Upper lobe of right lung (tissue), 1 donor: ENCODE data around the gene ITCH. TPM values are rescaled to one million over a fixed set of nuclear protein-coding genes. Genes with fewer than 3 reads are reported as not detected.
"Not testable (repeated sequence)": the region's sequence is repeated elsewhere in the genome, so short reads cannot be mapped to it uniquely, and the experiment has no call there.

Experiments used
- ATAC-seq: fragments of 200-7000 bp; cut with Tn5 transposase; one replicate; pipeline ENCODE4 v1.9.1; 2020; ENCODE audit warnings: mild to moderate bottlenecking, moderate library complexity
- DNase-seq: peaks from one replicate; pipeline ENCODE4 v3.0.0-alpha.2; 2020
- H3K27ac ChIP-seq: fragments of 200-600 bp; one replicate; pipeline ENCODE4 v1.8.0; 2022
- H3K27me3 ChIP-seq: fragments of 200-600 bp; one replicate; pipeline ENCODE4 v1.8.0; 2022; ENCODE audit warnings: mild to moderate bottlenecking
- H3K36me3 ChIP-seq: fragments of 200-600 bp; one replicate; pipeline ENCODE4 v1.8.0; 2022
- H3K4me1 ChIP-seq: fragments of 200-600 bp; one replicate; pipeline ENCODE4 v1.8.0; 2022
- H3K4me3 ChIP-seq: fragments of 200-600 bp; one replicate; pipeline ENCODE4 v1.8.0; 2022; ENCODE audit warnings: mild to moderate bottlenecking
- H3K9me3 ChIP-seq: fragments of 200-600 bp; one replicate; pipeline ENCODE4 v1.8.0; 2022
- intact Hi-C: fragments of 100-400 bp; cut with DNase I; formaldehyde crosslinking; loops from one replicate; pipeline ENCODE4 v1.11.0; 2022
- total RNA-seq: library from RNA; stranded (reverse); fragmentation: NEBNext Ultra II Directional; extraction: Animal tissue kit (Norgen Biotek cat#: 25700); gene quantifications from one replicate; pipeline ENCODE4 v1.2.1, GENCODE V29; 2021
- TF ChIP-seq, protein P1 (sequence below): fragments of 200-600 bp; IDR thresholded peaks from one replicate; pipeline ENCODE4 v1.8.0; 2022; ENCODE audit warnings: antibody characterized with exemption
- donor health status: DM: no; HTN: yes; CAD: no; lungs with severe emphysema.

The ITCH gene
- total RNA-seq, 1 donor from 2014 or later, result 65.6 TPM

DNA sequence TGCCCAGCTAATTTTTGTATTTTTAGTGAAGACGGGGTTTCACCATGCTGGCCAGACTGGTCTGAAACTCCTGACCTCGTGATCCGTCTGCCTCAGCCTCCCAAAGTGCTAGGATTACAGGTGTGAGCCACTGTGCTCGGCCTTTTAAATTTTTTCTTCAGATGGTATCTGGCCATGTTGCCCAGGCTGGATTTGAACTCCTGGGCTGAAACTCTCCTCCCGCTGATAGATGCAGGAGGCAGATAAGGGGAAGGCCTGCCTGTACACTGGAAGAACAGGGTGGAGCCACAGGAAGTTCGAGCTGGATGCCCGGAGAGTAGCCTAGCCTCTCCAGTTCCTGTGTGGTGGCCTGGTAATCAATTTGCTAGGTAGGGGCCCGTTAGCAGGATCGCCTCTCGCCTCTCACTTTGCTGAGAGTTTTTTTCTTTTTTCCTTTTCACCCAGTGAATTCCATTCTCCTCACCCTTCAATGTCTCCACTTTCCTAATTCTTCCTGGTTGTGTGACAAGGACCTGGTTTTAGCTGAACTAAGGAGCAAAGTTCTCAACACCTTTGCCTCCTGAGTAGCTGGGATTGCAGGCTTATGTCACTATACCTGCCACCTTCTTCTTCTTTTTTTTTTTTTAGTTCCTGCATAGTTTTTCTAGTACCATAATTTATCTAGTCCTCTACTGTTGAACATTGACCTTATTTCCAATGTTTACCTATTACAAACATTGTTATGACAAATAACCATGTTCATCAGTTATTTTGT lies 19.4 kb upstream of the ITCH start:
- H3K4me3 ChIP-seq, result no peak overlapping the region
- no peak overlapping the region for H3K27ac ChIP-seq
- ATAC-seq, result no peak
- H3K4me1 ChIP-seq, result no peaks in the 10 kb centered on the region
- no peaks in the 10 kb centered on the region for H3K27me3 ChIP-seq
- intact Hi-C loops, result no loop called here
- H3K9me3 ChIP-seq, result no peaks in the 10 kb centered on the region
- no peaks in the 10 kb centered on the region for H3K36me3 ChIP-seq
- TF ChIP-seq, protein P1, sequence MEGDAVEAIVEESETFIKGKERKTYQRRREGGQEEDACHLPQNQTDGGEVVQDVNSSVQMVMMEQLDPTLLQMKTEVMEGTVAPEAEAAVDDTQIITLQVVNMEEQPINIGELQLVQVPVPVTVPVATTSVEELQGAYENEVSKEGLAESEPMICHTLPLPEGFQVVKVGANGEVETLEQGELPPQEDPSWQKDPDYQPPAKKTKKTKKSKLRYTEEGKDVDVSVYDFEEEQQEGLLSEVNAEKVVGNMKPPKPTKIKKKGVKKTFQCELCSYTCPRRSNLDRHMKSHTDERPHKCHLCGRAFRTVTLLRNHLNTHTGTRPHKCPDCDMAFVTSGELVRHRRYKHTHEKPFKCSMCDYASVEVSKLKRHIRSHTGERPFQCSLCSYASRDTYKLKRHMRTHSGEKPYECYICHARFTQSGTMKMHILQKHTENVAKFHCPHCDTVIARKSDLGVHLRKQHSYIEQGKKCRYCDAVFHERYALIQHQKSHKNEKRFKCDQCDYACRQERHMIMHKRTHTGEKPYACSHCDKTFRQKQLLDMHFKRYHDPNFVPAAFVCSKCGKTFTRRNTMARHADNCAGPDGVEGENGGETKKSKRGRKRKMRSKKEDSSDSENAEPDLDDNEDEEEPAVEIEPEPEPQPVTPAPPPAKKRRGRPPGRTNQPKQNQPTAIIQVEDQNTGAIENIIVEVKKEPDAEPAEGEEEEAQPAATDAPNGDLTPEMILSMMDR, result no peak
- no peak for DNase-seq

DNA sequence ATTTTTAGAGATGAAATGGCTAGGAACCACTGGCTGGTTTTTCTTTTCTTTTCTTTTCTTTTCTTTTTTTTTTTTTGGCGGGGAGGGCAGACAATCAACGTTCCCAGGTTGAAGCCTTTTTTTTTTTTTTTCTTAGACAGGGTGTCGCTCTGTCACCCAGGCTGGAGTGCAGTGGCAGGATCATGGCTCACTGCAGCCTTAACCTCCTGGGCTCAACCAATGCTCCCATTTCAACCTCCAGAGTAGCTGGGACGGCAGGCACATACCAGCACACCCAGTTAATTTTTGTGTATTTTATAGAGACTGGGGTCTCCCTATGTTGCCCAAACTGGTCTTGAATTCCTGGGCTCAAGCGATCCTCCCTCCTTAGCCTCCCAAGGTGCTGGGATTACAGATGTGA lies 18.8 kb upstream of the ITCH start:
- TF ChIP-seq, protein P1, result no peak
- Histone ChIP-seq H3K4me3 (no peak overlapping the region), H3K27ac (no peak overlapping the region), H3K9me3 (no peaks in the 10 kb centered on the region), H3K36me3 (no peaks in the 10 kb centered on the region), H3K4me1 (no peaks in the 10 kb centered on the region), H3K27me3 (no peaks in the 10 kb centered on the region)
- intact Hi-C loops, result no loop called here
- ATAC-seq, result no peak
- no peak for DNase-seq

DNA sequence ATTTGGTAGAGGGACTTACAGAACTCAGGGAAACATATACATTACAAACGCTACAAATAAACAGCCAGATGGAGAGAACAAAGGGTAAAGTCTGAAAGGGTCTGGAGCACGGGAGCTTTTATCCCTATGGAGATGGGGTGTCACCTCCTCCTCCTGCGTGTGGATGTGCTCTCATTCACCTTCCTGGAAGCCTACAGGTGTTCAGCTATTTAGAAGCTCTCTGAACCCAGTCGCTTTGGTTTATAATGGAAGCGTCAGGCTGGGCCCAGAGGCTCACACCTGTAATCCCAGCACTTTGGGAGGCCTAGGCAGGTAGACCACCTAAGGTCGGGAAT lies 17.7 kb upstream of the ITCH start:
- no peaks in the 10 kb centered on the region for H3K9me3 ChIP-seq
- ATAC-seq (no peak), DNase-seq (no peak)
- intact Hi-C loops, result no loop called here
- no peaks in the 10 kb centered on the region for H3K36me3 ChIP-seq
- H3K4me1 ChIP-seq, result no peaks in the 10 kb centered on the region
- no peak overlapping the region for H3K27ac ChIP-seq
- TF ChIP-seq, protein P1, result no peak
- no peak overlapping the region for H3K4me3 ChIP-seq
- no peaks in the 10 kb centered on the region for H3K27me3 ChIP-seq

DNA sequence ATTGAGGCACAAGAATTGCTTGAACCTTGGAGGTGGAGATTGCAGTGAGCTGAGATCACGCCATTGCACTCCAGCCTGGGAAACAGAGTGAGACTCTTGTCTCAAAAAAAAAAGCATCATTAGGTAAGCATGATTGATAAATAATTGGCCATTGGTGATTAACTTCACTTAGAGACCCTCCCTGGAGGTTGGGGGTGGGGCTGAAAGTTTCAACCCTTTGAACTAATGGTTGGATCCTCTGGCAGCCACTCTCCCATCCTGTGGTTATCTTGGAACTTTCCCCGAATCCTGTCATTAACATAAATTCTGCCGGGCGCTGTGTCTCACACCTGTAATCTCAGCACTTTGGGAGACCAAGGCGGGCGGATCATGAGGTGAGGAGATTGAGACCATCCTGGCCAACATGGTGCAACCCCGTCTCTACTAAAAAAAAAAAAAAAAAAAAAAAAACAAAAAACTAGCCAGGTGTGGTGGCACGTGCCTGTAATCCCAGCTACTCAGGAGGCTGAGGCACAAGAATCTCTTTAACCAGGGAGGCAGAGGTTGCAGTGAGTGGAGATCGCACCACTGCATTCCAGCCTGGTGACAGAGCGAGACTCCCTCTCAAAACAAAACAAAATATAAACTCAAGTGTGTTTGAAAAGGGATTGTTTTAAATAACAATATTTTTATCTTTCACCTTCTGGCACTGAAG lies 17.1 kb upstream of the ITCH start:
- not testable (repeated sequence) for ATAC-seq, DNase-seq

DNA sequence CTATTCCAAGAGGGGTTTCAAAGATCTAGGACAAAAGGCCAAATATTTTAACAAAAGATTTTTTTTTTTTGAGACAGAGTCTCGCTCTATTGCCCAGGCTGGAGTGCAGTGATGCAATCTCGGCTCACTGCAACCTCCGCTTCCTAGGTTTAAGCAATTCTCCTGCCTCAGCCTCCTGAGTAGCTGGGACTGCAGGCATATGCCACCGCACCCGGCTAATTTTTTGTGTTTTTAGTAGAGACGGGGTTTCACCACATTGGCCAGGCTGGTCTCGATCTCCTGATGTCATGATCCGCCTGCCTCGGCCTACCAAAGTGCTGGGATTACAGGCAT lies 16.6 kb upstream of the ITCH start:
- intact Hi-C loops, H3K4me3 ChIP-seq, H3K36me3 ChIP-seq, H3K27ac ChIP-seq, ATAC-seq, H3K27me3 ChIP-seq, H3K9me3 ChIP-seq, DNase-seq, H3K4me1 ChIP-seq: not testable (repeated sequence)

More for the DNA sequence above, 17.1 kb upstream of the ITCH start:
- H3K27ac ChIP-seq, intact Hi-C loops, H3K27me3 ChIP-seq, H3K36me3 ChIP-seq, H3K9me3 ChIP-seq, H3K4me3 ChIP-seq, H3K4me1 ChIP-seq: not testable (repeated sequence)

DNA sequence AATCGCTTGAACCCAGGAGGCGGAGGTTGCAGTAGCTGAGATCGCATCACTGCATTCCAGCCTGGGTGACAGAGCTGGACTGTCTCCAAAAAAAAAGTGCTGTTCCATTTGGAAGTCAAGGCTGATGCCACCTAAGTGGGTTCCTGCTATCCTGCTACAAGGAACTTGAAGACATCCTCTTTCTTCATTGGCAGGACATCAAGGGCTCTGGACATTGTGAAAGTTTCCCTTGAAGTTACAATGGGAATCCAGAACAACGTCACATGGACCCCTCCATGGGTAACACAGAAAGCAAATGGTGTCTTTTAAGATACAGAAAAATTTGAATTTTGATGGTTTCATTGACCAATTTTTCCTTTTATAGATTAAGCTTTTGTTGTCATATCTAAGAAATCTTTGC lies 15.5 kb upstream of the ITCH start:
- ATAC-seq (no peak), DNase-seq (no peak)
- Histone ChIP-seq H3K27me3 (no peaks in the 10 kb centered on the region), H3K4me1 (no peaks in the 10 kb centered on the region), H3K36me3 (no peaks in the 10 kb centered on the region), H3K9me3 (no peaks in the 10 kb centered on the region), H3K27ac (no peak overlapping the region), H3K4me3 (no peak overlapping the region)
- intact Hi-C loops, result no loop called here
- TF ChIP-seq, protein P1, result no peak
